ENCODE measurements around the gene TAX1BP1.

TAX1BP1 gene

GRCh38 chr7:27763983-27764508, 24.1 kb downstream of the TAX1BP1 start:
- Histone ChIP-seq H3K9me2 (replicated peaks; ENCODE audit: insufficient read depth, low read length) (no peaks in the 10 kb centered on the region), H3K4me1 (ENCODE audit: low read length) (no peaks in the 10 kb centered on the region), H3K4me2 (ENCODE audit: low read depth, low read length) (no peak overlapping the region), H3K9ac (ENCODE audit: low read length) (no peak overlapping the region), H3K27me3 (replicated peaks; ENCODE audit: insufficient read depth, low read length) (no peaks in the 10 kb centered on the region), H2AFZ (ENCODE audit: low read length) (no peak overlapping the region), H3K9me3 (replicated peaks; ENCODE audit: insufficient read depth, low read length) (no peaks in the 10 kb centered on the region), H3F3A (ENCODE audit: insufficient read depth, low read length) (no peaks in the 10 kb centered on the region), H3K27ac (ENCODE audit: low read length) (no peak overlapping the region), H3K79me2 (ENCODE audit: low read length) (no peaks in the 10 kb centered on the region), H3K4me3 (ENCODE audit: low read length) (no peak overlapping the region), H3K36me3 (replicated peaks; ENCODE audit: insufficient read depth, low read length) (no peaks in the 10 kb centered on the region), H4K20me1 (ENCODE audit: insufficient read depth, low read length) (0 out of 2 replicates have a peak, but pooled peaks cover 6% of the 10 kb centered on the region)
- DNase-seq, result no peak
- no peak for TF ChIP-seq EZH2 (optimal IDR thresholded peaks at IDR 0.05; ENCODE audit: low read depth, low read length)
- no peak for TF ChIP-seq EZH2phosphoT487 (IDR thresholded peaks at IDR 0.05; ENCODE audit: low read length)
- TF ChIP-seq CTCF (IDR thresholded peaks at IDR 0.05; ENCODE audit: low read length), result no peak

- Histone ChIP-seq H3K9me2 (replicated peaks; ENCODE audit: insufficient read depth, low read length) (no peaks in the 10 kb centered on the region), H3K79me2 (ENCODE audit: low read length) (no peaks in the 10 kb centered on the region), H3K27ac (ENCODE audit: low read length) (no peak overlapping the region), H2AFZ (ENCODE audit: low read length) (no peak overlapping the region), H3K4me2 (ENCODE audit: low read depth, low read length) (no peak overlapping the region), H3K9ac (ENCODE audit: low read length) (no peak overlapping the region), H3K9me3 (replicated peaks; ENCODE audit: insufficient read depth, low read length) (no peaks in the 10 kb centered on the region), H3K36me3 (replicated peaks; ENCODE audit: insufficient read depth, low read length) (no peaks in the 10 kb centered on the region), H3K4me1 (ENCODE audit: low read length) (no peaks in the 10 kb centered on the region), H3K4me3 (ENCODE audit: low read length) (no peak overlapping the region), H3F3A (ENCODE audit: insufficient read depth, low read length) (no peaks in the 10 kb centered on the region), H4K20me1 (ENCODE audit: insufficient read depth, low read length) (0 out of 2 replicates have a peak, but pooled peaks cover 6% of the 10 kb centered on the region), H3K27me3 (replicated peaks; ENCODE audit: insufficient read depth, low read length) (no peaks in the 10 kb centered on the region)
- DNase-seq, result no peak
- TF ChIP-seq EZH2phosphoT487 (IDR thresholded peaks at IDR 0.05; ENCODE audit: low read length), result no peak
- no peak for TF ChIP-seq CTCF (IDR thresholded peaks at IDR 0.05; ENCODE audit: low read length)
- TF ChIP-seq EZH2 (optimal IDR thresholded peaks at IDR 0.05; ENCODE audit: low read depth, low read length), result no peak
These were observed 25.9 kb downstream of the TAX1BP1 start for GRCh38 chr7:27765841-27766240.

- Histone ChIP-seq H4K20me1 (ENCODE audit: insufficient read depth, low read length) (0 out of 2 replicates have a peak, but pooled peaks cover 6% of the 10 kb centered on the region), H3K27me3 (replicated peaks; ENCODE audit: insufficient read depth, low read length) (no peaks in the 10 kb centered on the region), H3K4me1 (ENCODE audit: low read length) (no peaks in the 10 kb centered on the region), H3K36me3 (replicated peaks; ENCODE audit: insufficient read depth, low read length) (0 out of 2 replicates have a peak, but pooled peaks cover 3% of the 10 kb centered on the region), H3K4me3 (ENCODE audit: low read length) (no peak overlapping the region), H3F3A (ENCODE audit: insufficient read depth, low read length) (no peaks in the 10 kb centered on the region), H3K79me2 (ENCODE audit: low read length) (no peaks in the 10 kb centered on the region), H2AFZ (ENCODE audit: low read length) (no peak overlapping the region), H3K9me2 (replicated peaks; ENCODE audit: insufficient read depth, low read length) (no peaks in the 10 kb centered on the region), H3K9me3 (replicated peaks; ENCODE audit: insufficient read depth, low read length) (no peaks in the 10 kb centered on the region), H3K9ac (ENCODE audit: low read length) (no peak overlapping the region), H3K4me2 (ENCODE audit: low read depth, low read length) (no peak overlapping the region), H3K27ac (ENCODE audit: low read length) (no peak overlapping the region)
- DNase-seq, result no peak
- TF ChIP-seq EZH2 (optimal IDR thresholded peaks at IDR 0.05; ENCODE audit: low read depth, low read length), result no peak
These were observed 27.4 kb downstream of the TAX1BP1 start for GRCh38 chr7:27767374-27767773.

DNA sequence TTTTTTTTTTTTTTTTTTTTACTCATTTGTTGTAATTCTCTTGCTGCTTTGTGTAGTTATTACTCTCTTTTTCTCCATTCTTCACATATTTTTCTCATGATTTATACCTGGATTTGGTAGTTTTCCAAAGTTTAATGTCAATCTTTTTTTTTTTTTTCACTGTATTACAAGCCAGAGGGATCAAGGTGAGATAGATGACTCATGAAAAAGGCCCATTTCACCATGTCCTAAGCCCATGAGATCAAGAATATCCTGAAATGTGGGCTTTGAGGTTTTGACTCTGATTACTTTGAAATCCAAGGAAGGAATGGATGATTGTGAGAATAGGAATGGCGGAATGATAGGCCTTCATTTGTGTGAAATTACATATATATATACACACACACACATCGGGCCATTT, 31.1 kb downstream of the TAX1BP1 start:
- no peaks in the 10 kb centered on the region for H3K4me1 ChIP-seq (ENCODE audit: low read length)
- no peak overlapping the region for H3K27ac ChIP-seq (ENCODE audit: low read length)
- no peaks in the 10 kb centered on the region for H4K20me1 ChIP-seq (ENCODE audit: insufficient read depth, low read length)
- H3K4me2 ChIP-seq (ENCODE audit: low read depth, low read length), result no peak overlapping the region
- no peak for TF ChIP-seq EZH2 (optimal IDR thresholded peaks at IDR 0.05; ENCODE audit: low read depth, low read length)
- TF ChIP-seq EZH2phosphoT487 (IDR thresholded peaks at IDR 0.05; ENCODE audit: low read length), result no peak
- no peak for TF ChIP-seq CTCF (IDR thresholded peaks at IDR 0.05; ENCODE audit: low read length)
- H2AFZ ChIP-seq (ENCODE audit: low read length), result no peak overlapping the region
- no peak overlapping the region for H3K4me3 ChIP-seq (ENCODE audit: low read length)
- H3K9ac ChIP-seq (ENCODE audit: low read length), result no peak overlapping the region
- DNase-seq, result no peak
- no peaks in the 10 kb centered on the region for H3K79me2 ChIP-seq (ENCODE audit: low read length)
- H3K9me2 ChIP-seq (replicated peaks; ENCODE audit: insufficient read depth, low read length), result no peaks in the 10 kb centered on the region
- H3F3A ChIP-seq (ENCODE audit: insufficient read depth, low read length), result no peaks in the 10 kb centered on the region
- no peaks in the 10 kb centered on the region for H3K27me3 ChIP-seq (replicated peaks; ENCODE audit: insufficient read depth, low read length)
- H3K9me3 ChIP-seq (replicated peaks; ENCODE audit: insufficient read depth, low read length), result no peaks in the 10 kb centered on the region
- 0 out of 2 replicates have a peak, but pooled peaks cover 3% of the 10 kb centered on the region for H3K36me3 ChIP-seq (replicated peaks; ENCODE audit: insufficient read depth, low read length)

Data from MM.1S (cell line).